CD4-positive, alpha-beta T cell treated with Interleukin-1 beta for 1 hour (primary cell): ENCODE measurements around the gene COPS7A.
"Not testable (repeated sequence)": the region's sequence is repeated elsewhere in the genome, so short reads cannot be mapped to it uniquely, and the experiment has no call there.

Experiments used
- DNase-seq, 2 donors: peaks; one replicate each; pipeline ENCODE4 v3.0.0-alpha.2; 2020 to 2022

Gene COPS7A

GRCh38 chr12:6703631-6704030 is 20.2 kb upstream of the COPS7A start:
- no peak for DNase-seq

DNA sequence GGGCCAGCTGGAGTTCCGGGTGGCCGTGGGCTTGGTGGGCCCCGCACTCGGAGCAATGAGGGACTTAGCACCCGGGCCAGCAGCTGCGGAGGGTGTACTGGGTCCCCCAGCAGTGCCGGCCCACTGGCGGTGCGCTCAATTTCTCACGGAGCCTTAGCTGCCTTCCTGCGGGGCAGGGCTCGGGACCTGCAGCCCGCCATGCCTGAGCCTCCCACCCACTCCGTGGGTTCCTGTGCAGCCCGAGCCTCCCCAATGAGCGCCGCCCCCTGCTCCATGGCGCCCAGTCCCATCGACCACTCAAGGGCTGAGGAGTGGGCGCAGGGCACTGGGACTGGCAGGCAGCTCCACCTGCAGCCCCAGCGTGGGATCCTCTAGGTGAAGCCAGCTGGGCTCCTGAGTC is 15.5 kb upstream of the COPS7A start:
- not testable (repeated sequence) for DNase-seq

- peak; percentile 42 to 82 for DNase-seq
These were observed 14.9 kb upstream of the COPS7A start for GRCh38 chr12:6708960-6709394.

DNA sequence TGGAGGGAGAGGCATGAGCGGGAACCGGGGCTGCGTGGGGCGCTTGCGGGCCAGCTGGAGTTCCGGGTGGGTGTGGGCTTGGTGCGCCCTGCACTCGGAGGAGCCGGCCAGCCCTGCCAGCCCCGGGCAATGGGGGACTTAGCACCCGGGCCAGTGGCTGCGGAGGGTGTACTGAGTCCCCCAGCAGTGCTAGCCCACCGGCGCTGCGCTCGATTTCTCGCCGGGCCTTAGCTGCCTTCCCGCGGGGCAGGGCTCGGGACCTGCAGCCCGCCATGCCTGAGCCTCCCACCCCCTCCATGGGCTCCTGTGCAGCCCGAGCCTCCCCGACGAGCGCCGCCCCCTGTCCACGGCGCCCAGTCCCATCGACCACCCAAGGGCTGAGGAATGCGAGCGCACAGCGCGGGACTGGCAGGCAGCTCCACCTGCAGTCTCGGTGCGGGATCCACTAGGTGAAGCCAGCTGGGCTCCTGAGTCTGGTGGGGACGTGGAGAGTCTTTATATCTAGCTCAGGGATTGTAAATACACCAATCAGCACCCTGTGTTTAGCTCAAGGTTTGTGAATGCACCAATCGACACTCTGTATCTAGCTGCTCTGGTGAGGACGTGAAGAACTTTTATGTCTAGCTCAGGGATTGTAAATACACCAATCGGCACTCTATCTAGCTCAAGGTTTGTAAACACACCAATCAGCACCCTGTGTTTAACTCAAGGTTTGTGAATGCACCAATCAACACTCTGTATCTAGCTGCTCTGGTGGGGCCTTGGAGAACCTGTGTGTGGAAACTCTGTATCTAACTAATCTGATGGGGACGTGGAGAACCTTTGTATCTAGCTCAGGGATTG is 7.6 kb upstream of the COPS7A start:
- not testable (repeated sequence) for DNase-seq

- no peak for DNase-seq
These were observed 6.9 kb upstream of the COPS7A start for GRCh38 chr12:6716874-6717437.

DNA sequence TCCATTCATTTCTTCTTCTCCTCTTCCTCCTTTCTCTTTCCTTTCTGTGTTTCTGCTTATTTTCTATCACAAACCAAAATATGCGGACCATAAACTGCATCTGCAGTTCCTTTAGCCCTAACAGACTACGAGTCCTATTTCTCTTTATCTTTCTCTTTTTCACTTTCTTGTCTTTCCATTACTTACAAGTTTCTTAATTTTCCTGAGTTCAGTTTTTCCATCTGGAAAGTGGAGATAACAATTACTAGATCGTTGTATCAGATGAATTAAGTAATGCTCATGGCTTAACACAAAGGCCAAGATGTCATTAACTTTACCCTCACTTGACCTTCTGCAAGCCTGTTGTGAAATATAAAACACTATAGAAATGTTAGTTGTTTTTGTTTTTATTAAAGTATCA is 983 bp upstream of the COPS7A start:
- no peak for DNase-seq

DNA sequence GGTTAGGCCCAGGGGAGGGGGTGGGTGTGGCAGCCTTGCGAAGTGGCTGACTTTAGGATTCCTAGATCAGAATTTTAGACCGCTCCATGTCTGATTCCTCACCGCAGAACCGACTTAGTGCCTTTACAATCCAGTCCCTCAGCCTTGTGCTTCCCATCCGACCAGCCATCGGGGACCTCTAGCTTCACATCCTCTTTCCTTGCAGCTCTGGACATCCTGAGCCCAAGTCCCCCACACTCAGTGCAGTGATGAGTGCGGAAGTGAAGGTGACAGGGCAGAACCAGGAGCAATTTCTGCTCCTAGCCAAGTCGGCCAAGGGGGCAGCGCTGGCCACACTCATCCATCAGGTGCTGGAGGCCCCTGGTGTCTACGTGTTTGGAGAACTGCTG is 557 bp downstream of the COPS7A start:
- peak in 1 of 2 donors; percentile 22 for DNase-seq

GRCh38 chr12:6725350-6725749 is 1.5 kb downstream of the COPS7A start:
- no peak for DNase-seq

DNA sequence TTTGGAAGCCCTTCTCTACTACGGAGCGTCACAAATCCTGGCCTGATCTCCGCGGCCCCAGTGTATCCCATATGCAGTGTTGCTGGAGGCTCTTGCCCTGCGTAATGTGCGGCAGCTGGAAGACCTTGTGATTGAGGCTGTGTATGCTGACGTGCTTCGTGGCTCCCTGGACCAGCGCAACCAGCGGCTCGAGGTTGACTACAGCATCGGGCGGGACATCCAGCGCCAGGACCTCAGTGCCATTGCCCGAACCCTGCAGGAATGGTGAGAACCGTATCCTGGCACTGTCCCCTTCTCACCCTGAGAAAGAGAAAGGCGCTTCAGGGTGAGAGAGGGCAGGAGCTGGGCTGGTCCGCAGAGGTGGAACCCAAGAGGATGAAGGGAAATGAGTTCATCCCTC is 5.3 kb downstream of the COPS7A start:
- no peak for DNase-seq

DNA sequence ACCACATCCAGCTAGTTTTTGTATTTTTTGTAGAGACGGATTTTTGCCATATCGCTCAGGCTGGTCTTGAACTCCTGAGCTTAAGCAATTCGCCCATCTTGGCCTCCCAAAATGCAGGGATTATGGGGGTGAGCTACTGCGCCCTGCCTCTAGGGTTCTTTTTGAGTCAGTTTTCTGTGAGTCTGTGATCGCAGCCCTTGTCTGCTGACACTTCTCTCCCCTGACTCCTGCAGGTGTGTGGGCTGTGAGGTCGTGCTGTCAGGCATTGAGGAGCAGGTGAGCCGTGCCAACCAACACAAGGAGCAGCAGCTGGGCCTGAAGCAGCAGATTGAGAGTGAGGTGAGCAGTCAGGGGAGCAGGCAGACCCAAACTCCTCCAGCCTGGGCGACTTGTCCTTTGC is 6.3 kb downstream of the COPS7A start:
- no peak for DNase-seq

- DNase-seq = no peak
These were observed 10.9 kb downstream of the COPS7A start for GRCh38 chr12:6734506-6735387.

DNA sequence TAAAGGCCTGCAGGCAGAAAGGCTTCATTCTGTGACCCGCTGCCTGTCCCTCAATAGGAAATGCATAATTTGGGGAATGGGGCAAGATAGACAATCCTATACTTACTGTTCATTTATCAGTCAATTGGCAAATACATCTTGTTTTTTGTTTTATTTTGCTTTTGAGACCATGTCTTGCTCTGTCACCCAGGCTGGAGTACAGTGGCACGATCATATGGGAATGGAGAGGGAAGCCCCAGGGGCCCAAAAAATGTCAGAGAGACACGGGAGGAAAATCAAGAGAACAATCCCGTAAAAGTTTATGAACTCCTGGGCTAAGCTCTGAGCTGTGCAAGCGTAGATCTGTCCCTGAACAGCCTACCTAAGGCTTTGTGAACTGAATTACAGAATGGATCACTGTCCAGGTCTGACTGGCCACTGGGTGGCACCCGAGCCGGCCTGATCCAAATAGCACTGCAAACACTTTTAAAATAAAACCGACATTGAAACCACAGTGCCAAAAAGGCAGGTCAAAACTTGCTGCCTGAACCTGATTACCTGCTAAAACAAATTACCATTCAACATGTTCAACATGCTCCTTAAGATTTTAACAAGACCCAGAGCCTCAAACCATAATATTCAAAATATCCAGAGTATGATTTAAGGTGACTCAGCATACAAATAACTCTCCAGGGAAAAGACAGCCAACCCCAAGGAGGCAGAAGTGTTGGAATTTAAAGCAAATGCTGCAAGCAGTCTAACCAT is 11.8 kb downstream of the COPS7A start:
- peak; percentile 48 to 54 for DNase-seq

- no peak for DNase-seq
These were observed 12.9 kb downstream of the COPS7A start for GRCh38 chr12:6736754-6737153.

GRCh38 chr12:6742080-6742479 is 18.2 kb downstream of the COPS7A start:
- DNase-seq = not testable (repeated sequence)

GRCh38 chr12:6742834-6743233 is 19.0 kb downstream of the COPS7A start:
- DNase-seq = no peak

DNA sequence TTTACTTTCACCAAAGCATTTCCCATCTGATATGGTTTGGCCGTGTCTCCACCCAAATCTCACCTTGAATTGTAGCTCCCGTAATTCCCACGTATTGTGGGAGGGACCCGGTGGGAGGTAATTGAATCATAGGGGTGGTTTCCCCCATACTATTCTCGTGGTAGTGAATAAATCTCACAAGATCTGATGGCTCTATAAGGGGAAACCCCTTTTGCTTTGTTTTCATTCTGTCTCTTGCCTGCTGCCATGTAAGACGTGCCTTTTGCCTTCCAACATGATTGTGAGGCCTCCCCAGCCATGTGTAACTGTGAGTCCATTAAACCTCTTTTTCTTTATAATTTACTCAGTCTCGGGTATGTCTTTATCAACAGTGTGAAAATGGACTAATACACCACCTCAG is 19.5 kb downstream of the COPS7A start:
- not testable (repeated sequence) for DNase-seq

GRCh38 chr12:6745741-6746525 is 22.1 kb downstream of the COPS7A start:
- DNase-seq = peak in 1 of 2 donors; percentile 68

DNA sequence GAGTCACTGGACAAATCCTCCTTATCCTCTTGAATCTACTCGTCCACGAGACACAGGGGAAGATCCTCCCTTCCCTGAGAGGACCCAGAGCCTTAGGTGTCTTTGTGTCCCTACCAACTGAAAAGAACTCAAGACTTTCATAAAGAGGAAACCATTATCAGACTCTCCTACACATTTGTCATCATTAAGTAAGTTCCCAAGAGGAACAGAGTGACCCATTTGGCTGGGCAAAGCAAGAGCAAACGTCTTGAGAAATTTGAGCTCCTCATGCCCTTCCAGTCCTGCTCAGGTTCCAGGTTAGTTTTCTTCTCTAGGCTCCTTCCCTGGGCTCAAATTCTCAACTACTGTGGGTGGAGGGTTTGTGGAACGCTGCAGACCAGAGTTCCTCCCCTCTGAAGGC is 23.4 kb downstream of the COPS7A start:
- no peak for DNase-seq

DNA sequence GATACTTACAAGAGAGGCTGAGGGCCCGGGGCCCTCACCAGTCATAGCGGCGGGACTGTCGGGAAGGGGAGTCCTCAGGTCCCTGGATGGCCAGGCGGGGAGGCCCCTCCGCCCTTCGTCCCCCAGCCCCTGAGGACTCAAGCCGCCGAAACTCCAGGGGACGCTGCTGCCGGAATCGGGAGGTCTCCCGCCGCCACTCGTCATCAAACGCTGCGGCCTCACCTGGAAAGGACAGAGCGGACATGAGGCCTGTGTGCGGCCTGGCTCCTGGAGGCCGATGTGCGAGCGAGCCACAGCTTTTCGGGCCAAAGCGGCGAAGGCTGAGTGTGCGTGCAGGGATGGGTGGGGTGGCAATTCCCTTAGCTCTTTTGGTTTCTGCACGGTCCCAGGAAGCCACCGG is 24.9 kb downstream of the COPS7A start:
- DNase-seq = no peak

DNA sequence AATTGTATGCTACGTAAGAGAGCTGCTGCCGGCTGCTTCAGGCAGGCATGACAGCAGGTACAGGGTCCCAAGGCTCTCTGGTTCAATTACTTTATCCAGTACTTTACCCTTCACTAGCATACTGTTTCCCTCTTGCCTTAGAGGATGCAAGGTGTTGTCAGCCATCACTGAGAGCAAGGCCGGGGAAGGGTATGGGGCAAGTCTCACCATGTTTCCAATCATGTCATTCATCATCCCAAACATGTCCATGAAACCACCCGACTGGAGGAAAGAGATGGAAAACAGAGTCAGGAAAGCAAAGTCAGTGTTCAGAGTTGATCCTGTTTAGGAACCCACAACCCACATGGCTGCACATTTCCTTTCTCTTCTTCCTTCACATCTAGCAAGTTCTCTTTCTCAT is 26.7 kb downstream of the COPS7A start:
- DNase-seq = no peak

- no peak for DNase-seq
These were observed 27.9 kb downstream of the COPS7A start for GRCh38 chr12:6751767-6752166.
